Measurements from ENCODE around the gene RBM26. TPM values are rescaled to one million over a fixed set of nuclear protein-coding genes. Genes with fewer than 3 reads are reported as not detected.

Gene RBM26
- polyA plus RNA-seq, 1 of the 3 experiments (the other 2 are of a cell fraction): 12.5 TPM

DNA sequence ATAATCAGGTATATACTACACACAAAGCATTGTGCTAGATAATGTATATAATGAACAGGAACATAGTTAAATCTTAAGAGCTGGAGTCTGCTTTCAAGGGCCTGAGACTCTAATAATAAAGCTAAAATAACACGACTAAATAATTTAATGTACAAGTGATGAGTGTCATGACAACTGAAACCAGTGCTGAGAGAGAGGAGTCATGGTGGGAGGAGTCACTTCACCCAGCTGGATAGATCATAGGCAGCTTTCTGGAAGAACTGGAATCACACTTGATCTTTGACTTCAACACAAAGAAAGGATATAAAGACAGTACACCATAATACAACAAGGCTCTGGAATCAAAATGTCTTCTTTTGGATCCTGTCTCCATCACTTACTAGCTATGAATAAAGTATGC, 7.1 kb downstream of the RBM26 start:
- H3K4me3 ChIP-seq (ENCODE audit: low read depth in 2 of 2, low read length in 1 of 2): no peak overlapping the region
- H3K4me2 ChIP-seq: no peak overlapping the region
- no peak for DNase-seq
- 39% methylated on average over 1 of the region's 1 CpG for WGBS (ENCODE audit: low lambda C conversion rate)
- H3K9ac ChIP-seq: no peak overlapping the region
- CTCF ChIA-PET: interaction anchor here (1.4 kb wide), 1 partner anchor 151 kb away, joined by 4 read pairs; no protein-coding TSS in a partner anchor
- peak overlapping the region in 1 of 2 experiments; percentile 2; a peak in 1 of 4 replicates for H3K27ac ChIP-seq (ENCODE audit: low read depth in 2 of 2, low read length in 1 of 2)
- peaks cover 16% of the 10 kb centered on the region for H3K9me3 ChIP-seq
- H3K9me2 ChIP-seq: no peaks in the 10 kb centered on the region
- no peak overlapping the region for H2AFZ ChIP-seq (ENCODE audit: low read depth)
- TF ChIP-seq, protein P1, sequence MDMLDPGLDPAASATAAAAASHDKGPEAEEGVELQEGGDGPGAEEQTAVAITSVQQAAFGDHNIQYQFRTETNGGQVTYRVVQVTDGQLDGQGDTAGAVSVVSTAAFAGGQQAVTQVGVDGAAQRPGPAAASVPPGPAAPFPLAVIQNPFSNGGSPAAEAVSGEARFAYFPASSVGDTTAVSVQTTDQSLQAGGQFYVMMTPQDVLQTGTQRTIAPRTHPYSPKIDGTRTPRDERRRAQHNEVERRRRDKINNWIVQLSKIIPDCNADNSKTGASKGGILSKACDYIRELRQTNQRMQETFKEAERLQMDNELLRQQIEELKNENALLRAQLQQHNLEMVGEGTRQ (IDR thresholded peaks at IDR 0.05; ENCODE audit: borderline replicate concordance, low read depth, low read length): no peak
- no peak for TF ChIP-seq TAF1 (IDR thresholded peaks at IDR 0.05; ENCODE audit: borderline replicate concordance, low read depth, low read length)
- no peak for TF ChIP-seq SIN3A (IDR thresholded peaks at IDR 0.05; ENCODE audit: borderline replicate concordance, low read depth, low read length)
- TF ChIP-seq RAD21 (IDR thresholded peaks at IDR 0.05; ENCODE audit: low read length): no peak
- POLR2A ChIA-PET: no interaction called here
- peaks cover 54 to 65% of the 10 kb centered on the region in 2 experiments for H3K36me3 ChIP-seq (replicated peaks in 1 of 2; ENCODE audit: control insufficient read depth in 1 of 2, insufficient read depth in 2 of 2, low read length in 1 of 2)
- peaks cover 6 to 18% of the 10 kb centered on the region in 2 experiments; a peak in 3 of 4 replicates for H3K4me1 ChIP-seq (ENCODE audit: control insufficient read depth in 1 of 2, insufficient read depth in 2 of 2, low read depth in 1 of 2, low read length in 1 of 2)
- H3K79me2 ChIP-seq (ENCODE audit: insufficient read depth): peaks cover 100% of the 10 kb centered on the region
- no peaks in the 10 kb centered on the region for H3K27me3 ChIP-seq (ENCODE audit: insufficient read depth)
- H3F3A ChIP-seq (replicated peaks; ENCODE audit: insufficient read depth): peaks cover 15% of the 10 kb centered on the region
- peaks cover 65% of the 10 kb centered on the region for H4K20me1 ChIP-seq (ENCODE audit: insufficient read depth)

DNA sequence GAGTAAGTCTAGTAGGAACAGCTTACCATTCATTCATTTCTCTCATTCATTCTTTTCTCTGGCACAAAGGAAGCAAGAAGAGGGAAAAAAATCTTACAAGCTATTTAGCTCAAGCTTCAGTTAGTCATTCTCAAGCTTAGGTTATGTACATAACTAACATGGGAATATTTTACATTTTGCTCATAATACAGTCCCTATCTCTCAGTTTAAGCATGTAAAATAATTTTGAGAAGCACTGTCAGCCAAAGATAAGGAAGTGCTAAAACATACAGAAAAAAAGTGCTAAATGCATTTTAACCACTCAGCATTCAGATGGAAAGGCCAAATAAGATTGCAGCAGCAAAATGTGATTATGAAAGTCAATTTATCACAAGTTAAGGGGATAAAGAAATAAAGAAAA, 7.9 kb downstream of the RBM26 start:
- Histone ChIP-seq H2AFZ (ENCODE audit: low read depth) (no peak overlapping the region), H3K27me3 (ENCODE audit: insufficient read depth) (no peaks in the 10 kb centered on the region), H3K4me3 (ENCODE audit: low read depth in 2 of 2, low read length in 1 of 2) (no peak overlapping the region), H3K27ac (ENCODE audit: low read depth in 2 of 2, low read length in 1 of 2) (peak overlapping the region in 1 of 2 experiments; percentile 2; a peak in 1 of 4 replicates), H3K4me2 (no peak overlapping the region), H3F3A (replicated peaks; ENCODE audit: insufficient read depth) (peaks cover 15% of the 10 kb centered on the region), H3K9me3 (peaks cover 16% of the 10 kb centered on the region), H3K36me3 (replicated peaks in 1 of 2; ENCODE audit: control insufficient read depth in 1 of 2, insufficient read depth in 2 of 2, low read length in 1 of 2) (peaks cover 54 to 71% of the 10 kb centered on the region in 2 experiments), H4K20me1 (ENCODE audit: insufficient read depth) (peaks cover 65% of the 10 kb centered on the region), H3K9ac (no peak overlapping the region), H3K9me2 (no peaks in the 10 kb centered on the region), H3K79me2 (ENCODE audit: insufficient read depth) (peaks cover 100% of the 10 kb centered on the region), H3K4me1 (ENCODE audit: control insufficient read depth in 1 of 2, insufficient read depth in 2 of 2, low read depth in 1 of 2, low read length in 1 of 2) (peaks cover 7 to 18% of the 10 kb centered on the region in 2 experiments; a peak in 3 of 4 replicates)
- TF ChIP-seq, protein P2, sequence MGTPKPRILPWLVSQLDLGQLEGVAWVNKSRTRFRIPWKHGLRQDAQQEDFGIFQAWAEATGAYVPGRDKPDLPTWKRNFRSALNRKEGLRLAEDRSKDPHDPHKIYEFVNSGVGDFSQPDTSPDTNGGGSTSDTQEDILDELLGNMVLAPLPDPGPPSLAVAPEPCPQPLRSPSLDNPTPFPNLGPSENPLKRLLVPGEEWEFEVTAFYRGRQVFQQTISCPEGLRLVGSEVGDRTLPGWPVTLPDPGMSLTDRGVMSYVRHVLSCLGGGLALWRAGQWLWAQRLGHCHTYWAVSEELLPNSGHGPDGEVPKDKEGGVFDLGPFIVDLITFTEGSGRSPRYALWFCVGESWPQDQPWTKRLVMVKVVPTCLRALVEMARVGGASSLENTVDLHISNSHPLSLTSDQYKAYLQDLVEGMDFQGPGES (IDR thresholded peaks at IDR 0.05; ENCODE audit: low read depth, low read length): no peak
- no peak for TF ChIP-seq FOXM1 (IDR thresholded peaks at IDR 0.05; ENCODE audit: low read depth)
- TF ChIP-seq TCF12 (IDR thresholded peaks at IDR 0.05): no peak
- no peak for TF ChIP-seq TEAD4 (IDR thresholded peaks at IDR 0.05; ENCODE audit: borderline replicate concordance, insufficient read depth)
- TF ChIP-seq YY1 (IDR thresholded peaks at IDR 0.05; ENCODE audit: low read depth): no peak
- TF ChIP-seq GATA2 (CRISPR knock-in tag; IDR thresholded peaks at IDR 0.05): no peak
- TF ChIP-seq RFX5 (IDR thresholded peaks at IDR 0.05; ENCODE audit: low read length): no peak
- TF ChIP-seq NRF1 (IDR thresholded peaks at IDR 0.05; ENCODE audit: low read depth, low read length): no peak
- TF ChIP-seq SIN3A (IDR thresholded peaks at IDR 0.05; ENCODE audit: borderline replicate concordance, low read depth, low read length): no peak
- no peak for TF ChIP-seq ELF1 (IDR thresholded peaks at IDR 0.05)
- POLR2A ChIA-PET: no interaction called here
- CTCF ChIA-PET: interaction anchor here (1.0 kb wide), 1 partner anchor 17 kb away, joined by 3 read pairs; no protein-coding TSS in a partner anchor
- DNase-seq: no peak

All from SK-N-SH (cell line).